ENCODE measurements around the gene GRID2.
"Not testable (repeated sequence)": the region's sequence is repeated elsewhere in the genome, so short reads cannot be mapped to it uniquely, and the experiment has no call there.

Gene GRID2

GRCh38 chr4:92303621-92304027, at the start of gene GRID2:
Gene GRID2 (plus strand): TSS chr4:92303966.
- no peak for DNase-seq

GRCh38 chr4:92253986-92254671, 49.6 kb upstream of the GRID2 start:
- no peak for DNase-seq

GRCh38 chr4:92254767-92255442, 48.9 kb upstream of the GRID2 start:
- no peak for DNase-seq

- DNase-seq: no peak
These were observed 47.9 kb upstream of the GRID2 start for GRCh38 chr4:92255920-92256244.

GRCh38 chr4:92257931-92258857, 45.6 kb upstream of the GRID2 start:
- no peak for DNase-seq

- no peak for DNase-seq
These were observed 42.5 kb upstream of the GRID2 start for GRCh38 chr4:92261256-92261655.

- DNase-seq: no peak
These were observed 41.4 kb upstream of the GRID2 start for GRCh38 chr4:92262371-92262770.

- DNase-seq: no peak
These were observed 40.8 kb upstream of the GRID2 start for GRCh38 chr4:92263010-92263409.

- DNase-seq: no peak
These were observed 40.2 kb upstream of the GRID2 start for GRCh38 chr4:92263575-92263974.

GRCh38 chr4:92264163-92264562, 39.6 kb upstream of the GRID2 start:
- DNase-seq: no peak

- no peak for DNase-seq
These were observed 38.7 kb upstream of the GRID2 start for GRCh38 chr4:92265021-92265420.

- no peak for DNase-seq
These were observed 38.0 kb upstream of the GRID2 start for GRCh38 chr4:92265798-92266197.

GRCh38 chr4:92266521-92266920, 37.2 kb upstream of the GRID2 start:
- DNase-seq: no peak

GRCh38 chr4:92268642-92269041, 35.1 kb upstream of the GRID2 start:
- DNase-seq: no peak

- no peak for DNase-seq
These were observed 32.9 kb upstream of the GRID2 start for GRCh38 chr4:92270908-92271307.

GRCh38 chr4:92271551-92271950, 32.2 kb upstream of the GRID2 start:
- not testable (repeated sequence) for DNase-seq

GRCh38 chr4:92277057-92277881, 26.5 kb upstream of the GRID2 start:
- DNase-seq: not testable (repeated sequence)

GRCh38 chr4:92279296-92279695, 24.5 kb upstream of the GRID2 start:
- DNase-seq: no peak

- DNase-seq: no peak
These were observed 4.6 kb upstream of the GRID2 start for GRCh38 chr4:92299152-92299551.

- no peak for DNase-seq
These were observed 355 bp downstream of the GRID2 start for GRCh38 chr4:92304121-92304520.

GRCh38 chr4:92304606-92305005, 840 bp downstream of the GRID2 start:
- DNase-seq: no peak

- no peak for DNase-seq
These were observed 1.5 kb downstream of the GRID2 start for GRCh38 chr4:92305148-92305877.
